Endodermal cell (in vitro differentiated cells): ENCODE data around the gene GPR42. TPM values are rescaled to one million over a fixed set of nuclear protein-coding genes. Genes with fewer than 3 reads are reported as not detected.

Experiments
- DNase-seq: peaks from one replicate; pipeline ENCODE4 v3.0.0-alpha.2; 2017
- H3K27ac ChIP-seq: 2 replicates; pipeline ENCODE4 v1.5.1; 2013; ENCODE audit warnings: mild to moderate bottlenecking, low read depth, low read length, moderate library complexity
- H3K27me3 ChIP-seq: 2 replicates; pipeline ENCODE4 v1.6.1; 2013; ENCODE audit warnings: mild to moderate bottlenecking, low read length, moderate library complexity; ENCODE audit not compliant: insufficient read depth, control insufficient read depth, poor library complexity, severe bottlenecking
- H3K36me3 ChIP-seq: 2 replicates; pipeline ENCODE4 v1.7.0; 2013; ENCODE audit warnings: mild to moderate bottlenecking, low read length, moderate library complexity; ENCODE audit not compliant: control insufficient read depth, insufficient read depth
- H3K4me1 ChIP-seq: one replicate; pipeline ENCODE4 v1.7.0; 2013; ENCODE audit warnings: low read length; ENCODE audit not compliant: control insufficient read depth, insufficient read depth
- H3K4me3 ChIP-seq: 2 replicates; pipeline ENCODE4 v1.5.1; 2013; ENCODE audit warnings: mild to moderate bottlenecking, low read length, moderate library complexity
- H3K9ac ChIP-seq: 2 replicates; pipeline ENCODE4 v1.6.1; 2013; ENCODE audit warnings: mild to moderate bottlenecking, low read length, moderate library complexity; ENCODE audit not compliant: poor library complexity, severe bottlenecking; ENCODE audit errors: extremely low read depth
- H3K9me3 ChIP-seq: 2 replicates; pipeline ENCODE4 v1.6.1; 2013; ENCODE audit warnings: mild to moderate bottlenecking, low read length, moderate library complexity; ENCODE audit not compliant: control insufficient read depth
- H3K27ac Mint-ChIP-seq: 2 replicates; pipeline ENCODE4 v1.8.0; 2020; ENCODE audit warnings: mixed read lengths
- H3K27me3 Mint-ChIP-seq: 2 replicates; pipeline ENCODE4 v1.8.0; 2021; ENCODE audit warnings: mild to moderate bottlenecking, mixed read lengths; ENCODE audit not compliant: insufficient read depth
- H3K36me3 Mint-ChIP-seq: 2 replicates; pipeline ENCODE4 v1.8.0; 2020; ENCODE audit warnings: low read depth, mixed read lengths
- H3K4me1 Mint-ChIP-seq: 2 replicates; pipeline ENCODE4 v1.8.0; 2020; ENCODE audit warnings: mixed read lengths
- H3K4me3 Mint-ChIP-seq: 2 replicates; pipeline ENCODE4 v1.8.0; 2020; ENCODE audit warnings: mild to moderate bottlenecking, moderate library complexity, mixed read lengths
- H3K9me3 Mint-ChIP-seq: 2 replicates; pipeline ENCODE4 v1.8.0; 2020; ENCODE audit warnings: mild to moderate bottlenecking, mixed read lengths
- CTCF ChIP-seq: fragments of 200-600 bp; sonication (generic); conservative IDR thresholded peaks from 2 replicates; pipeline ENCODE4 v1.5.0; 2021; ENCODE audit warnings: antibody characterized with exemption, mild to moderate bottlenecking
- WGBS, 2 experiments: methylation state at CpG; one replicate each; pipeline versions ENCODE4 v1.1.5 to v1.1.7; 2013; ENCODE audit warnings: missing lambda C conversion rate in 2 of 2, mixed read lengths in 1 of 2; ENCODE audit not compliant: insufficient coverage in 1 of 2, insufficient read length in 1 of 2; 5-methylcytosine and 5-hydroxymethylcytosine counted together
- total RNA-seq, 2 donors: library from RNA; stranded (reverse); fragmentation: NEBNext Ultra II Directional in 1 of 2; extraction: Animal tissue kit (Norgen Biotek cat#: 25700) in 1 of 2; gene quantifications; 2 replicates in 1 of 2; 3 replicates in 1 of 2; pipeline ENCODE4 v1.2.1, GENCODE V29; 2021

The GPR42 gene
- total RNA-seq, 2 donors from 2014 or later: not detected

DNA sequence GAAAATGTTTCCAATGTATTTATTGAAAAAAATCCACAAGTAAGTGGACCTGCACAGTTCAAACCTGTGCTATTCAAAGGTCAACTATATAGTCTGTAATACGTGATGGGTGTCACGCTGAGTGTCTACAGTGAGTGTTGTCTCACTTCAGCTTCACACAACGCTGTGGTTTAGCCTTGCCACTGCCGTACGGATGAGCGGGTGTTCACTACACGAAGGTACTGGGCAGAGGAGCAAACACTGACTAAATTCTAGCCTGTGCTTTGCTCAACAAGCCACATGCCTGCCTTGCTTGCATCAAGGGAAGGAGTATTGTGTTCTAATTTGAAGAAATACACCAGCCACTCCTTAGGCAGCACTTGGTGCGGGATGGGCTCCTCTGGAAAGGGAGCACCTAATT lies 16.0 kb upstream of the GPR42 start:
- Histone ChIP-seq H3K4me1 (no peaks in the 10 kb centered on the region), H3K27me3 (no peaks in the 10 kb centered on the region), H3K27ac (no peak overlapping the region), H3K36me3 (no peaks in the 10 kb centered on the region), H3K9ac (no peak overlapping the region), H3K4me3 (no peak overlapping the region), H3K9me3 (no peaks in the 10 kb centered on the region)
- DNase-seq: peak; percentile 15
- peaks cover 2% of the 10 kb centered on the region for H3K27me3 Mint-ChIP-seq
- peaks cover 6% of the 10 kb centered on the region for H3K4me1 Mint-ChIP-seq
- H3K9me3 Mint-ChIP-seq: no peaks in the 10 kb centered on the region
- H3K27ac Mint-ChIP-seq: no peak overlapping the region
- H3K36me3 Mint-ChIP-seq: no peaks in the 10 kb centered on the region
- H3K4me3 Mint-ChIP-seq: no peak overlapping the region
- 91 to 95% methylated on average over 8 of the region's 8 CpGs for WGBS, 2 experiments
- TF ChIP-seq CTCF: no peak

DNA sequence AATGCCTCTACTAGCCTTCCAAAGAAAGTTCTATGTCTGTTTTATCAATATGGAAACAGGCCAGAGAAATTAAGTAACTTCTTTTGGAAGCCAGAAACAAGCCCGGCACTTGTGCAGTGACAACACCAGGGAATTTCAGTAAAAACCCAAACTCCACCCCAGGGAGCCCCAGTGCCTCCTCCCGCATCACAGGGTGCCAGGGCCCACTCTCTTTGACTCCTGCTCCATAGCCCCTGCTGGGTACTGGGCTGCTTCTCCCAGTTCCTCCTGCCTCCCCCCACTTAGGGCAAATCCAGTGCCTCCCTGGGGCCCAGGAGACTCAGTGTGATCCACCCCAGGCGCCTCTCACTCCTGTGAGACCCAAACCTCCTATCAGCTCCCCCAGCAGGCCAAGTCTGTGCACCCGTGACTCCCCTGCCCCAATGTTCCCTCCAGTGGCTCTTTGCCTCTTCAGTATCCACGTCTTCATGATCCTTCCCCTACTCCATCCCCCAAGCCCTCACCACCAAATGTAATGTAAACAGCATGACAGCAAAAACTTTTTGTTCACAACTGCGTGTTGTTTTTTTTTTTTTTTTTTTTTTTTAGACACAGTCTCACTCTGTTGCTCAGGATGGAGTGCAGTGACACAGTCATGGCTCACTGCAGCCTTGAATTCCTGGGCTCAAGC lies 14.9 kb upstream of the GPR42 start:
- no peaks in the 10 kb centered on the region for H3K36me3 Mint-ChIP-seq
- H3K27ac ChIP-seq: no peak overlapping the region
- DNase-seq: peak; percentile 49

GRCh38 chr19:35357867-35358573 lies 12.8 kb upstream of the GPR42 start, which contains the start of gene FFAR3:
TSS of gene FFAR3 (plus strand) at chr19:35358460. CDS start at chr19:35358891, 431 bp downstream.
- DNase-seq: peak; percentile 26
- no peak within 1 kb of the TSS for H3K4me3 Mint-ChIP-seq
- Histone ChIP-seq H3K36me3 (no peaks in the 10 kb centered on the region), H3K4me1 (no peaks in the 10 kb centered on the region), H3K27ac (no peak within 1 kb of the TSS), H3K9ac (no peak within 1 kb of the TSS), H3K4me3 (no peak within 1 kb of the TSS), H3K27me3 (no peaks in the 10 kb centered on the region), H3K9me3 (no peaks in the 10 kb centered on the region)
- H3K36me3 Mint-ChIP-seq: no peaks in the 10 kb centered on the region
- TF ChIP-seq CTCF: no peak
- H3K9me3 Mint-ChIP-seq: no peaks in the 10 kb centered on the region
- H3K4me1 Mint-ChIP-seq: peaks cover 4% of the 10 kb centered on the region
- H3K27me3 Mint-ChIP-seq: peaks cover 2% of the 10 kb centered on the region
- WGBS, 2 experiments: 92% methylated on average over 6 to 17 of the region's 18 CpGs
- no peak within 1 kb of the TSS for H3K27ac Mint-ChIP-seq

More for the DNA sequence above, 14.9 kb upstream of the GPR42 start:
- Mint-ChIP-seq H3K27ac (no peak overlapping the region), H3K4me3 (no peak overlapping the region), H3K27me3 (peaks cover 2% of the 10 kb centered on the region), H3K9me3 (no peaks in the 10 kb centered on the region), H3K4me1 (peaks cover 6% of the 10 kb centered on the region)
- Histone ChIP-seq H3K4me3 (no peak overlapping the region), H3K4me1 (no peaks in the 10 kb centered on the region), H3K9ac (no peak overlapping the region), H3K27me3 (no peaks in the 10 kb centered on the region), H3K36me3 (no peaks in the 10 kb centered on the region), H3K9me3 (no peaks in the 10 kb centered on the region)
- 77 to 78% methylated on average over 3 to 6 of the region's 6 CpGs for WGBS, 2 experiments
- no peak for TF ChIP-seq CTCF
